Daoy (cell line): ENCODE results near the gene GTF2H3. TPM values are rescaled to one million over a fixed set of nuclear protein-coding genes. Genes with fewer than 3 reads are reported as not detected.

Source experiments
- DNase-seq: peaks from one replicate; pipeline ENCODE4 v3.0.0-alpha.2; 2015; ENCODE audit warnings: low read depth
- total RNA-seq: library from RNA; depleted of rRNA; stranded (reverse); fragments of >200 nt; shearing (Covaris generic); gene quantifications from 2 replicates; pipeline ENCODE4 v1.2.3, GENCODE V29; 2014; rRNA removed

GTF2H3 gene
- total RNA-seq, 1 experiment from 2014 or later = 59.7 TPM

DNA sequence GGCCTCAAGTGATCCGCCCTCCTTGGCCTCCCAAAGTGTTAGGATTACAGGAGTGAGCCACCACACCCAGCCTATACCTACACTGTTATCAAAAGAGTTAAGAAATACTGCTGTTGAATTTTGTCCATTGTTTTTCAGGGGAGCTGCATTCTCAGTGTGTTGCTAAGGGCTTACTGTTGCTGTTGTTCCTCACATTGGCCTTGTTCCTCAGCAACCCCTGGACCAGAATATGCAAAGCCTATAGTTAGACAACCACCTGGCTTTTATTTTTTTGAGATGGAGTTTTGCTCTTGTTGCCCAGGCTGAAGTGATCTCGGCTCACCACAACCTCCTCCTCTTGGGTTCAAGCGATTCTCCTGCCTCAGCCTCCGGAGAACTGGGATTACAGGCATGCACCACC is 73.8 kb downstream of the GTF2H3 start:
- no peak for DNase-seq

Other genes with a start within 250 kb of the GTF2H3 start
- 32.3 and 35.6 TPM in 2 replicates for gene KMT5A, start 249.7 kb upstream of the GTF2H3 start, total RNA-seq
- gene RILPL2, start 197.1 kb upstream of the GTF2H3 start, total RNA-seq = 2.3 and 2.7 TPM in 2 replicates
- 6.4 and 21.5 TPM in 2 replicates for gene SNRNP35, start 175.7 kb upstream of the GTF2H3 start, total RNA-seq
- gene RILPL1, start 100.1 kb upstream of the GTF2H3 start, total RNA-seq = 6.2 and 8.1 TPM in 2 replicates
- 308 and 311 TPM in 2 replicates for gene TMED2, start 49.3 kb upstream of the GTF2H3 start, total RNA-seq
- 42.5 and 45.4 TPM in 2 replicates for gene DDX55, start 31.7 kb upstream of the GTF2H3 start, total RNA-seq
- 160 and 315 TPM in 2 replicates for gene EIF2B1, start 143 bp upstream of the GTF2H3 start, total RNA-seq
- gene TCTN2, start 37.3 kb downstream of the GTF2H3 start, total RNA-seq = 8.2 TPM in 2 replicates
- 30.9 and 36.5 TPM in 2 replicates for gene ATP6V0A2, start 78.5 kb downstream of the GTF2H3 start, total RNA-seq
- 0.06 TPM in 1 of 2 replicates, not detected in the other for gene DNAH10, start 128.5 kb downstream of the GTF2H3 start, total RNA-seq